Stimulated activated CD8-positive, alpha-beta memory T cell treated with anti-CD3 and anti-CD28 coated beads, Interleukin-15, amount 100 ng/mL, for 4 hours (primary cell): ENCODE data around the gene LRRIQ4.
A peak's percentile ranks its signal among the peaks of the same experiment; 100 is the strongest.

Experiments
- DNase-seq, 2 donors: peaks; one replicate each; pipeline ENCODE4 v3.0.0-alpha.2; 2020; ENCODE audit warnings: low read depth in 2 of 2

LRRIQ4 gene

DNA sequence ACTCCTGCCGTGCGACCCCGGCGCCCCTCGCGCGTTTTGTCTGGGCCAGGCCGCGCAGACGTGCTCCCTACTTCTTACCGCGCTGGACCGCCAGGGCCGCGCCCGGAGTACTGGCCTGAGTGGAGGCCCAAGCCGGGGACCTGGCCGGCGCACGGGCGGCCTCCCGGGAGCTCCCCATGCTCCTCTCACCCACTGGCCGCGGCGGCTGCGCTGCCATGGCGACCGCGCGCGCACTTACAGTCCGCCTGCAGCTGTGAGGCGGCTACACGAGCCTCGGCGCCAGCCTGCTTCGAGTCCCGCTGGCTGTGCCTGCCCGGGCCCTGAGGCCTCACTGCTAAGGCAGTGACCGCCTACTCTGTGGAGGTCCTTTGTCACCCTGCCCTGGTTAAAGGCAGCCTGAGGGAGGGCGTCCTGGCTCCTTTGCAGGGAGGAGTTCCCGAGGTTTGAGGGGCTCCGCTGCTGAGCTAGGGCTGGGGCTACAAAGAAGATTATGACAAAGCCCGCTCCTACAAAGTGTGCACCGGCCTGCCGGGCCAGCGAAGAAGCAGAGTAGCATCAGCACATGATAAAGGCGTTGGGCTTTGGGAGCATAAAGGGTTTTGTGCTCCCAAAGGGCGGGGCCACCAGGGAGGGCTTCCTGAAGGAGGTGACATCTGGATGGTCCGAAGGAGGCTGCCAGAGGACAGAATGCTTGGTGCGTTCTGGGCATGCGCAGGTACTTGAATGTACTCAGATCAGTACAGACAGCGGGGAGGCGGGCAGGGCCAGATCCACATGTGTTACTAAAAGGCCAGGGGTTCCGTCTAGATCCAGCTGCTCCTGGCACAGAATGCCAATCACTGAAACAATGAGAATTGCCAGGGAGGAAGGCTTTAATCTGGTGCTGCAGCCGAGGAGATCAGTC, at the start of gene LRRIQ4, which contains the start of gene LRRC34:
Gene LRRIQ4, plus strand, starts transcription at position 539 of the 904 bp plus-strand sequence. CDS start 9,052 bp downstream, outside the sequence.
Gene LRRC34, minus strand, starts transcription at position 573 of the 904 bp plus-strand sequence. Its CDS starts 356 bp downstream, at position 217.
- DNase-seq = peak; percentile 36 to 54

DNA sequence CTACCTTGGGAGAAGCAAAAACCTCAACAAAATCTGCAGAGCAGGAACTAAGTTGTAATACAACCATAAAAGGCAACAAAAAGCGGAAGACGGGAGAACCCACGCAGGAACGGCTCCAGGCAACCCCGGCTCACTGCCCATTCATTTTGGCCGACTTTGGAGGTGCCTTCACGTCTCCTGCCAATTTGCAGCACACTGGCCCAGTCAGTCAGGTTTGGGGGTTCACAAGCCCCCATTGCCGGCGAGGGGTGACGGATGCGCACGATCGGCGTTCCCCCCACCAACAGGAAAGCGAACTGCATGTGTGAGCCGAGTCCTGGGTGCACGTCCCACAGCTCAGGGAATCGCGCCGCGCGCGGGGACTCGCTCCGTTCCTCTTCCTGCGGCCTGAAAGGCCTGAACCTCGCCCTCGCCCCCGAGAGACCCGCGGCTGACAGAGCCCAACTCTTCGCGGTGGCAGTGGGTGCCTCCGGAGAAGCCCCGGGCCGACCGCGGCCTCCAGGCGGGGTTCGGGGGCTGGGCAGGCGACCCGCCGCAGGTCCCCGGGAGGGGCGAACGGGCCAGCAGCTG, 48.3 kb upstream of the LRRIQ4 start:
- DNase-seq = peak in 1 of 2 donors; percentile 44

- DNase-seq = peak; percentile 84 to 88
Measured at GRCh38 chr3:169764882-169765612, 47.6 kb upstream of the LRRIQ4 start, which contains the start of gene TERC. Gene TERC (minus strand): TSS chr3:169765060.

- peak in 1 of 2 donors; percentile 39 for DNase-seq
Measured at GRCh38 chr3:169769287-169770181, 43.1 kb upstream of the LRRIQ4 start, which contains the start of gene ACTRT3. Gene ACTRT3 (minus strand): TSS chr3:169769561. CDS start chr3:169769520, 41 bp downstream.

- no peak for DNase-seq
Measured at GRCh38 chr3:169771497-169772304, 41.0 kb upstream of the LRRIQ4 start.

DNA sequence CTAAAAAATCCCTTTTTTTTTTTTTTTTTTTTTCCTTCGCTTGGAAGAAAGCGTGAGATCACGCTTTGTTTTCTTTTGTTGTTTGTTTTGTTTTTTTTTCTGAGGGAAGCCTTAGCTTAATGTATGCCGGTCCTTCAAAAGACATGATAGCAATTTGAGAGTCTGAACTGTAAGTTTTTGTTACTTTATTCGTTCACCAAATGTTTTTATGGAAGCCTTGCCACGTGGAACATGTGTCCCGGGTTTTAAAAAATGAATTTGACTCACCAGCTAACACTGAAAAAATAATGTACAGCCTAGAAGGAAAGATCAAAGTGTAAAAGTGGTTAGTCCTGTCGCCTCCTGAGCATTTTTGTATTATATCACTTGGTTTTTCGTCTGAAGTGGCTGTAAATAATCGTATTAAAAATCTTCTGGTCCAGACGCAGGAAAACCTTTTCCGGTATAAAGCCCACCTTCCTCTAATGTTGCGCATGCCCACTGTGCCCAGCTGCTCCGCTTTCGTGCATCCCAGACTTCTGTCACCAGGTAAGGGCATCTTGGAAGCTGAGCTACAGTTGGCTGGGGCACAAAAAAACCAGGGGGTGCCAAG, 40.3 kb upstream of the LRRIQ4 start:
- peak in 1 of 2 donors; percentile 49 for DNase-seq

DNA sequence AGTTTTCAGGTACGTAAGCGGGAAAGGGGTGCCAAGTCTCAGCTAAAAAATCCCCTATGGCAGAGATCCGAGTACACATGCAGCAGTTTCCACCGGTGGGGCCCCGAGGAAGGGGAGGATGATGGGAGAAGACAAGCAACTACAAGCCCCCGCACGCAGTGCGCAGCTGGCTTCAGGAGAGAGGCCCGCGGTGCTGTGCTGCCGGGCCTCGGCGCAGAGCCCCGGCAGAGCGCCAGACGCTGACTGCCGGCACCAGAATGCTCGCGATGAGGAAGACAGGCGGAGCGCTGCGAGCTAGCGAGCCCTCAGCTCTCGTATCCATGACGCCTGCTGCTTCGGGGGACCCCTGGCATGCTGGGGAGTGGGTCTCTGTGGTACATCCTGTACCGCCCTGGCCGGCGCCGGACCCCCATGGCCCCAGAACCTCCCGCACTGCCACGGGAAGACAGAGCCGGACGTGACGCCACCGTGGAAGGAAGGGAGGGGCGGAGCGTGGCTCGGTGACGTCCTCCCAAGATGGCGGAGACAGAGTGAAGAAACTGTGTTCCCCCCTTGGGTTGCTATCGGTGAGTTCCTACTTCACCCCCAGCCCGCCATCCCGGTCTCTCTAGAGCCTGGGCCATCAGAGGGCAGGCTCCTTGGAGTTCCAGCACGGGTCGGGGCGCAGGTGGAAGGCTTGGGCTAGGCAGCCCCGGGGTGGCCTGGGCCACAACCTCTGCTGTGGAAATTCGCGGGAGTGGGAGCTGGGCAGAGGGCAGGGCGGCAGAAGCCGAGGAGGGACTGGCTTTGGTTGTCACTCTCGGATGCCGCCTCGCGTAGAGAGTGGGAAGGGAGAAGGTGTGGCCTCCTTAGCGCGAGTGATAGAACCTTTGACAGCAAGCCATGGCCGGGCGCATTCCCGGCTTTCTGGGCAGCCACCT, 39.5 kb upstream of the LRRIQ4 start, which contains the start of gene MYNN:
Gene MYNN, plus strand, starts transcription at position 500 of the 920 bp plus-strand sequence. CDS start 900 bp downstream, outside the sequence.
- DNase-seq = peak; percentile 86 to 88

DNA sequence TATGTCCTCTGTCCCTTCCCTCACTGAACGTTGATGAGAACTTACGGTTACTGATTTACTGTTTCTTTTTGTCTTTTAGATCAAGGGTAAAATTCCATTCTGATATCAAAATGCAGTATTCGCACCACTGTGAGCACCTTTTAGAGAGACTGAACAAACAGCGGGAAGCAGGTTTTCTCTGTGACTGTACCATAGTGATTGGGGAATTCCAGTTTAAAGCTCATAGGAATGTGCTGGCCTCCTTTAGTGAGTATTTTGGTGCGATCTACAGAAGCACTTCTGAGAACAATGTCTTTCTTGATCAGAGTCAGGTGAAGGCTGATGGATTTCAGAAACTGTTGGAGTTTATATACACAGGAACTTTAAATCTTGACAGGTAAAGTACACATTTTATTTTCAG, 38.5 kb upstream of the LRRIQ4 start:
- no peak for DNase-seq

GRCh38 chr3:169777822-169778221, 34.8 kb upstream of the LRRIQ4 start:
- no peak for DNase-seq

GRCh38 chr3:169780742-169781141, 31.9 kb upstream of the LRRIQ4 start:
- DNase-seq = no peak

GRCh38 chr3:169781209-169781855, 31.3 kb upstream of the LRRIQ4 start:
- DNase-seq = no peak

DNA sequence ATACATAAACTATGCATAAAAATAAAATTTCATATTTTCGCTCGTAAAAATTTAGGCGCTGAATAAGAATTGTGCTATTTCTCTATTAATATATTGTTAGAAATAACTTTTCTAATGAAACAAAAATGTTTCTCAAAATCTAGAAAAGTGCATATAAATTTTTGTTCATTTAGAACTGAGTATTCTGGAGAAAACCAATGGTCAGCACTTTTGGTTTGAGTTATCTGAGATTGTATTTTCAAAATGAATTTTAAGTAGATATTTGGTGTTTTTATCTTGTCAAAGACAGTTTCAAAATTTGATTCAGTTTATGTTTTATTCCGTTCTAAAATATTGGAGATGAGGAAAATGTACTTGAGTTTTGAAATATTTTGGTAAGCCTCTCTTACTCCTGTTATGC, 25.6 kb upstream of the LRRIQ4 start:
- DNase-seq = no peak

- DNase-seq = no peak
Measured at GRCh38 chr3:169787791-169788190, 24.9 kb upstream of the LRRIQ4 start.

- no peak for DNase-seq
Measured at GRCh38 chr3:169790219-169790618, 22.5 kb upstream of the LRRIQ4 start.

- no peak for DNase-seq
Measured at GRCh38 chr3:169790687-169791429, 21.8 kb upstream of the LRRIQ4 start.

DNA sequence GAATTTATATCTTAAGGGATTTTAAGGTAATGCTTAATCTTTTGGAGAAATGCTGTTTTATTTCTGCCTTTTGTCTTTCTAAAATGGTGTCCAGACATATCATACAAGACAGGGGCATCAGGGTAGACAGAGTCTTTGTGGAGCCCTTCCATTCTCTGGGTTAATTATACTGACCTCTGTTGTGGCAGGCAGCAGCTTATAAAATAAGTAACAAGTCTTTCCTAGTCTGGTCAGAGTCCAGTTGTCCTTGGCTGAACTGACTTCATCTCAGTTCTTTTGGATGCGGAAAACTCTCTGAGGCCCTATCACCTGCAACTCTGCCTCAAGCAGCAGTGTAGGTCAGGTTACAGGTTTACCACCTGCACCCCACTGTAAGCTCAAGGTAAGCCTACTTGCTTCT, 20.3 kb upstream of the LRRIQ4 start:
- no peak for DNase-seq

- DNase-seq = no peak
Measured at GRCh38 chr3:169804681-169805080, 8.0 kb upstream of the LRRIQ4 start.
